ENCODE measurements around the gene ZNF14.
"Not testable (repeated sequence)": the region's sequence is repeated elsewhere in the genome, so short reads cannot be mapped to it uniquely, and the experiment has no call there.

Gene ZNF14

DNA sequence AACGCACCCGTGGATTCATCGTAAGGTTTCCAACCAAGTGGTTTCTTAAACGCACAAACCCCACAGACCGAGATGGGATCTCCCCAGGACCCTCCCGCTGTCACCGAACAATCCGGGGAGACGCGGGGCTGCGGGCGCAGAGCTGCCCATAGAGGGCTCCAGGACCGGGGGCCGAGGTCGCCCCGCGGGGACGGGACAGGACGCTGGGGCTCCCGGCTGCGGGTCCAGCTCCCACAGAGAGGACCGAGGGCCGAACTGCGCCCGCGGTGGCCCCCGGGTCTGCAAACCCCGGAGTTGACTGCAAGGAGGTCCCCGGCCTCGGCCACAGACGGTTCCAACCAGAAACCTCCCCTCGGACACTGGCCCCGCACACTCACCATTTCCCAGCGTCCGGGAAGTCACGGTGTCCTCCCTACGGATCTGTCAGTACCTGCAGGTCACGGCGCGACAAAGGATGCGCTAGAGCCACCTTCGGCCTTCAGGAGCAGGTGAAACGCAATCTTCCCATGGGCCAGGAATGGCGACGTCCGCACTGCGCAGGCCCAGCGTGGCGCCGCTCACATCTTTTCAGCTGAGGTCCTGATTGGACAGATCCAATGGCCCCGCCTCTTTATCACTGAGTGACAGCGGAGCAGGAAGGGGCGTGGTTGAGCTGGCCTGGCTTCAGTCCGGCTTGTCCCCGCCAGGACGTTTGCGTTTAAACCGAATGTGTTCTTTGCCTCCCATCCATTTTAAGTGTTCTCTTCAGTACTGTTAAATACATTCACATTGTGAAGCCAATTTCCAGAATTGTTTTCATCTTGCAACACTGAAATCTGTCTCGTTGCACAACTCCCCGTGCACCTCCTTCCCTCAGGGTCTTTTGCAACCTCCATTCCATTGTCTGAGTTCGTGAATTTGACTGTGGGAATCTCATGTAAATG is at the start of gene ZNF14:
ZNF14 (minus strand) TSS at position 534 of the 923 bp plus-strand sequence; CDS start at position 380, 154 bp downstream.
- peak; percentile 69 for DNase-seq (ENCODE audit: low read depth, low spot score)
- peak within 1 kb of the TSS; percentile 37 for H3K27ac ChIP-seq

DNA sequence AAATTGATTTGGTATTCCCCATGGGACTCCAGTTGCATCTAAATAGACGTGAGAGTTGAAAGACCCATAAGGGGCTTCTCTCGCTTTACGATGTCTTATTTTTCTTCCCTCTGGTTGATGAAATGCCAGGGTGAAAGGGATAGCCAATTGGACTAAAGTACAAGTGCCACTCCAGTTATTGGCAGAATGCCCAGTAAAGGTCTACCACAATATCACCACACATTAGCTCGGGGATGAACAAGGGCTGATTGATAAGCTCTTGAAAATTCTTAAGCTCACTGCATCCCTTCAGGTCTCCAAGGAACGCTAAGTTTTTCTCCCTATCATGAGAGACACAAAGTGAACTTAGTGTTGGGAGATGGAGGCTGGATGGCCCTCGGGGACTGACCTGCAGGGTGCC is 48.9 kb upstream of the ZNF14 start:
- not testable (repeated sequence) for H3K27ac ChIP-seq; DNase-seq (ENCODE audit: low read depth, low spot score)

DNA sequence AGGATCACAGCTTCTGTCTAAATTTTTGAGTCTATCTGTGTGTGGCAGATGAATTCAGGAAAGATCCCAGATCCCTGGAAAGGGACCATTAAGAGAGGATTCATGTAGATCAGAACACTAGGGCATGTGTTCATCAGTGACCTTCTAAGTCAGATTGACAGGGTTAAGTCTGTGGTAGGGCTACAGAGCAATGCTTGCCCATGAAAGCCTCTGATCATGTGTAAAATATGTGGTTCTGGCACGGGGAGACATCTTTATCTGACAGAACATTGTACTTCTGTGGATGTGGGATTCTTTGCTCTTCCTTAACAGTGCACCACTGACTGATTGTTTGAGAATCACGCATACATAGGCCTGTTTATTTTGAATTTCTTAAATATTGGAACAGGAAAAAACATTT is 45.8 kb upstream of the ZNF14 start:
- no peak for DNase-seq (ENCODE audit: low read depth, low spot score)
- no peak overlapping the region for H3K27ac ChIP-seq

DNA sequence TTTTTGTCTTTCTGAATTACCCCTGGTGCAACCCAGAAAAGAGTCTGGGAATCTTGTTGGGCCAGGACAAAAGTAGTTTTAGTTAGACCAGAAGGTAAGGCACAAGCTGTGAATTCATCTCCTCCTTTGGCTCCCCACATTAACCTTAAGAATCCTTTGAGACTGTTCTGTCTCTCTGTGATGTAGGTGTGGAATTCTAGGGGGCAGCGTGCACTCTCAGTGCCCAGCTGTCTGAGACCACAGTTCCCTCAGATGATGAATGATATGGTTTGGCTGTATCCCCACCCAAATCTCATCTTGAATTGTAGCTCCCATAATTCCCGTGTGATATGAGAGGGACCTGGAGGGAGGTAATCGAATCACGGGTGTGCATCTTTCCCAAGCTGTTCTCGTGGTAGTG is 44.8 kb upstream of the ZNF14 start:
- H3K27ac ChIP-seq = no peak overlapping the region
- no peak for DNase-seq (ENCODE audit: low read depth, low spot score)

DNA sequence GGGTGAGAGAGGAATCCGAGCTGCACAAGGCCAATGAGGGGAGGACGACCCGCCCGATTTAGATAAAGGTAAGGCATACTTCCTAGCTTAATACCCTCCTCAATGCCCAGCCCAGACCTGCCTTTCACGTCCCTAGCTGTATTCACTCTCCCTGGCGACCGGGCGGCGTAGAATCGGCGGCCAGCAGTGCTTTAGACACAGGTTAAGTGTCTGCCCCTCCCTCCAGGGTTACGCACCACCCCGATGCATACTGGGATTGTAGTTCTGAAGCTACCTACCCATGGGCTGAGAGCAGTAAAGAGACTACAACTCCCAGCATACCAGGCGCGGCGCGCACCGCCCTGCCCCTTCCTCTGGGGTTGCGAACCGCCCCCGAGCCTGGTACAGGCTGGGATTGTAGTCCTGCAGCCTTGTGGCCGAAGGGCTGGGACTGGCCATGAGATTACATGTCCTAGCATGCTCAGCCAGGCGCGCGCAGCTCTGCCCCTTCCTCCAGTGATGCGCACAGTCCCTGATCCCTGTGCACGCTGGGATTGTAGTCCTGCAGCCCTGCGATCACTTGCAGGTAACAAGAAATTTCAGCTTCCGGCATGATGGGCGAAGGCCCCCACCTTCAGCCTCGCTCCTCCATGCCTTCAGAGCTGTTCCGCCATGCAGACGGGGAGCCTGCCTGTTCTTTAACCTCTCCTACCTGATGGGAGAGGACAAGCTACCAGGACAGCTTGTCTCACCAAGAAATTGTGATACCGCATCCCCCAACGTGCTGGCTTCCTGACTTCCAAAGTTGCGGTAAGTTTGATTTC is 43.5 kb upstream of the ZNF14 start:
- peak overlapping the region; percentile 58 for H3K27ac ChIP-seq
- peak; percentile 96 for DNase-seq (ENCODE audit: low read depth, low spot score)

DNA sequence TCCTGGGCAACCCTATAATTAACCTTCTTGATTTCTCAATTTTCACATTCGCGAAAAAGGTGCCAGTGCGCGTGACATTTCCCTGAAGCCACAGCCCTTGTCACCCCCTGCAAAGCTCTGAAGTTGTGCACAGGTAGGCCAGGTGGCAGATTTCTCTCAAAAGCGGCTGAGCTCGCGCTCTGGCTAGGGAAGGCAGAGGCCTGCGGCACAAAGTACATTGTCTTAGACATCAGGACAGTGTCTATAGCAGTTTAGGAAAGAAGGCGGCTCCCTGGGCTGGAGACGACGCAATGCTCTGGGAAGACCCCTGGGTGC is 42.9 kb upstream of the ZNF14 start:
- H3K27ac ChIP-seq = peak overlapping the region; percentile 58
- DNase-seq (ENCODE audit: low read depth, low spot score) = no peak

DNA sequence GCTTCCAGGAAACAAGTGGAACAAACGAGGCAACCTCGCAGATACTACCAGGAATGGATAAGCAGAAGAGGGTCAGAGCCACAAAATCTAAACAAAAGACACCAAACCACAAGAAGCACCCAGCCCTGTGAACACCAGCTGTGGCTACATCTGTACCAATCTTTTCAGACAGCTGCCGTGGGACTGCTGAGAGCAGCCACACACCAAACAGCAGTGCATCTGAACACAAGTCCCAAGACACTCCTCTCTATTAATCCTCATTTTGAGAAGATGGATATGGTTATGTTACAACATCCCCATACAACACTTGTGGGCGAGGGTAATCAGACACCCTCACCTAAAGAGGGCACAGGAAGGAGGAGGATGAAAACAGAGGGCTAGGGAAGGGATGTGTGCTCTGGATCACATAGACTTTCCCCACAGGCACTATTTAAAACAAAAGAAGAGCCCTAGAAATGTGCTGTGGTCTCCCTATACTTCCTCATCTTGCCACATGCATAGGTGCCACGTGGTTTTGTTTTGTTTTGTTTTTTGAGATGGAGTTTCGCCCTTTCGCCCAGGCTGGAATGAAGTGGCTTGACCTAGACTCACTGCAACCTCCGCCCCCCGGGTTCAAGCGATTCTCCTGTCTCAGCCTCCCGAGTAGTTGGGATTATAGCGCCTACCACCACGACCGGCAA is 41.6 kb upstream of the ZNF14 start:
- no peak overlapping the region for H3K27ac ChIP-seq
- no peak for DNase-seq (ENCODE audit: low read depth, low spot score)

DNA sequence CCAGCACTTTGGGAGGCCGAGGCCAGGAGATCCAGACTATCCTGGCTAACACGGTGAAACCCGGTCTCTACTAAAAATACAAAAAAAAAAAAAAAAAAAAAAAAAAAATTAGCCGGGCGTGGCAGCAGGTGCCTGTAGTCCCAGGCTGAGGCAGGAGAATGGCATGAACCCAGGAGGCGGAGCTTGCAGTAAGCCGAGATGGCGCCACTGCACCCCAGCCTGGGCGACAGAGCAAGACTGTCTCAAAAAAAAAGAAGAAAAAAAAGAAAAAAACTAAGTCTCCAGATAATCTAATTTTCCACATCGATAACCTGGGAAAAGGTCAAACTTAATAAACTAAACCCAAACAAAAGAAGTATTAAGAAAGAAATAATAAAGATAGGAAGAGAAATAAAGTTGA is 39.1 kb upstream of the ZNF14 start:
- H3K27ac ChIP-seq; DNase-seq (ENCODE audit: low read depth, low spot score): not testable (repeated sequence)

DNA sequence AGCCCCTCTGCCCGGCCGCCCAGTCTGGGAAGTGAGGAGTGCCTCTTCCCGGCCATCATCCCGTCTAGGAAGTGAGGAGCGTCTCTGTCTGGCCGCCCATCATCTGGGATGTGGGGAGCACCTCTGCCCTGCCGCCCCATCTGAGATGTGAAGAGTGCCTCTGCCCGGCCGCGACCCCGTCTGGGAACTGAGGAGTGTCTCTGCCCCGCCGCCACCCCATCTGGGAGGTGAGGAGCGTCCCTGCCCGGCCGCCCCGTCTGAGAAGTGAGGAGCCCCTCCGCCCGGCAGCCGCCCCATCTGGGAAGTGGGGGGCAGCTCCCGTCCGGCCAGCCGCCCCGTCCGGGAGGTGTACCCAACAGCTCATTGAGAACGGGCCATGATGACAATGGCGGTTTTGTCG is 37.1 kb upstream of the ZNF14 start:
- not testable (repeated sequence) for H3K27ac ChIP-seq; DNase-seq (ENCODE audit: low read depth, low spot score)

DNA sequence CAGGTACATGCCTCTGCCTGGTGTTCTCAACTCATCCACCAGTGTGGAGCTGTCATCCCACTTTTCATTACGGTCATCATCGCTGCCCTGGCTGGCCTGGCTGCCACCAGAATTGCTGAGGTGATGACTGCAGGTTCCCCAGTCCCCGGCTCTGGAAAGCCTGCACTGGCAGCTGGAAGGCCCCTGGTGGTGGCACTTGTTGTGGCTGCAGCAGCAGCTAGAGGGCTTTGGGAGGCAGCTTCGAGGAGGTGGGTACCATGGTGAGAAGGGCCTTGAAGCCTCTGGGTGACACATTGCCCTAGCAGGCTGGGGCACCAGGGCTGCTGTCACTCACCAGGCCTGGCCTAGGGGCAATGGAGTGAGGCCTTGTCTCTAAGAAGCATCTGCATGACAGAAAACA is 25.3 kb upstream of the ZNF14 start:
- no peak overlapping the region for H3K27ac ChIP-seq
- no peak for DNase-seq (ENCODE audit: low read depth, low spot score)

DNA sequence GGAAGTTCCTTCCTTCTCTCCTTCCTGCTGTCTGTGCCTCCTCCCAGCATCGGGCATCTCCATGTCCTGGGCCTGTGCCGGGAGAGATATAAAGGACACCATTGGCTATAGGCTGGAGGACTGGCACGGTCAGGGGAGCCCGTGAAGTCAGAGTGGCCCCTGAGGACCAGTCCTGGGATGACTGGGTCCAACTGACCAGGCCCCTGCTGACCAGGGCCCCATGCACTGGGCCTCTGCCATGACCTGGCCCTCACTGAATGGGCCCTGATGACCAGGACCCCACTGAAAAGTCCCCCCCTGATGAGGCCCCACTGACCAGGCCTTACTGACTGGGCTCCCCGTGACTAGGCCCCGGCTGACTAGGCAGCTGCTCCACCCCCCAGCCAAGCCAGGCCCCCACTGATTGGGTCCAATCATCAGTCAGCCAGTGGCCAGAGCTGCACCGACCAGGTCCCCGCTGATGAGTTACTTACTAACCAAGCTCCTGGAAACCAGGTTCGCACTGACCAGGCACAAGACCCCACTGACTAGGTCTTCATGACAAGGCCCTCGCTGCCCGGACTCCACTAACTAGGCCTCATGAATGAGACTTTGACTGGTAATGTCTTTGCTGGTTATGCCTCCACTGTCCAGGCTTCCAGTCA is 20.0 kb upstream of the ZNF14 start:
- no peak overlapping the region for H3K27ac ChIP-seq
- no peak for DNase-seq (ENCODE audit: low read depth, low spot score)

DNA sequence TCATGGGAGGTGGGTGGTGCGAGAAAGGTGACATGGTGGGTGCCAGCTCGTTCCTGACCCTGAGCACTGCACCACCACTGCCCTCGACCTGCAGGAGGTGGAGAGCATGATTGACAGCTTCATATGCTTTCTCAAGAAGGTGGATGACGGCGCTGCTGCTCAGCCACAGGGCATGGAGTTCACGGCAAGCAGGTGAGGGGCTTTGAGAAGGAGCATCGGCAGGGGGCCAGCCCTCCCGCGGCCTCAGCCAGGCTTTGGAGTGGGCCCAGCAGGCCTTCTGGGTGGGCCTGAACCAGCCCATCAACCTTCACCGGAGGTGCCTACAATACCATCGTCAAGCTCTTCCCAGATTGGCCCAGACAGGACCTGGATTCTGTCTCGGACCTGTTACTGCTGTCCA is 18.9 kb upstream of the ZNF14 start:
- DNase-seq (ENCODE audit: low read depth, low spot score) = no peak
- H3K27ac ChIP-seq = no peak overlapping the region

DNA sequence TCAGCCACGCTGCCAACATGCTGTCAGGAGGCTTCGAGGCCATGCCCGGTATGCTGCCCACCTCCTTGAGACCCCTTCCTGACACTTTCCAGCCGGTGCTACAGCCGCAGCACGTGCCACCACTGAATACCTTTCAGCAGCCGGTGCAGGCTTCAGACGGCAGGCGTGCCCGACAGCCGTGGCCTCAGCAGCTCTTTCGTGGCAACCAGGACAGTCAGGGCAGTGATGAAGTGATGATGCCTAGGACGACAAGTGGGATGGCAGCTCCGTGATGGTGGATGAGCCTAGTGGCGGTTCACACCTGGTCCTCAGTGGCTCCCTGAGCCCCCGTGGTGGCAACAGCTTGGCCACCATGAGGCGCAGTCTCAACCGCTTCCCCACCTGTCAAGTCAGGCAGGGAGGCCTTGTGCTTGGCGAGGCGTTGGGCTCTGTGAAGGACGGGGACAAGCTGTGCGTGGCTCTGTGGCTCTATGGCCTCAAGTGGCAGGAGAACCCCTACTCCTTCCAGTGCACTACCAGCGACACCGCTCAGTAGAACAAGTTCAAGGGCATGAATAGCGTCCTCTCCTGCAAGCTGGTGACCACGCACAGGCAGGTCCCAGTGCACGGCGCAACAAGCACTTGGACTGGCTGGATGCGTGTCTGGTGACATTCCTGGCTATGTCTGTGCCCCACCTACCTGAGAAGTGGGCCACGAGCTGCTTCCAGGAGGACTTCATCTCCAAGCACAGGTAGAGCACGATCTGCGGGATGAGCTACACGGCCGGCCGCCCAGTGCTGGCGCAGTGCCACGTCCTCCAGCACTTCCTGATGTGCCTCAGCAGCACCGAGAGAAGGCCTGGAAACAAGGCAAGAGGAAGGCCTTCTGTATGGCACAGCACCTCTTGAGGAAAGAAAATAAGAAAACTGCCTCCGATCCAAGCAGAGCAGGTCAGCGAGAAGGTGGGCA is 18.2 kb upstream of the ZNF14 start:
- DNase-seq (ENCODE audit: low read depth, low spot score) = no peak
- no peak overlapping the region for H3K27ac ChIP-seq

DNA sequence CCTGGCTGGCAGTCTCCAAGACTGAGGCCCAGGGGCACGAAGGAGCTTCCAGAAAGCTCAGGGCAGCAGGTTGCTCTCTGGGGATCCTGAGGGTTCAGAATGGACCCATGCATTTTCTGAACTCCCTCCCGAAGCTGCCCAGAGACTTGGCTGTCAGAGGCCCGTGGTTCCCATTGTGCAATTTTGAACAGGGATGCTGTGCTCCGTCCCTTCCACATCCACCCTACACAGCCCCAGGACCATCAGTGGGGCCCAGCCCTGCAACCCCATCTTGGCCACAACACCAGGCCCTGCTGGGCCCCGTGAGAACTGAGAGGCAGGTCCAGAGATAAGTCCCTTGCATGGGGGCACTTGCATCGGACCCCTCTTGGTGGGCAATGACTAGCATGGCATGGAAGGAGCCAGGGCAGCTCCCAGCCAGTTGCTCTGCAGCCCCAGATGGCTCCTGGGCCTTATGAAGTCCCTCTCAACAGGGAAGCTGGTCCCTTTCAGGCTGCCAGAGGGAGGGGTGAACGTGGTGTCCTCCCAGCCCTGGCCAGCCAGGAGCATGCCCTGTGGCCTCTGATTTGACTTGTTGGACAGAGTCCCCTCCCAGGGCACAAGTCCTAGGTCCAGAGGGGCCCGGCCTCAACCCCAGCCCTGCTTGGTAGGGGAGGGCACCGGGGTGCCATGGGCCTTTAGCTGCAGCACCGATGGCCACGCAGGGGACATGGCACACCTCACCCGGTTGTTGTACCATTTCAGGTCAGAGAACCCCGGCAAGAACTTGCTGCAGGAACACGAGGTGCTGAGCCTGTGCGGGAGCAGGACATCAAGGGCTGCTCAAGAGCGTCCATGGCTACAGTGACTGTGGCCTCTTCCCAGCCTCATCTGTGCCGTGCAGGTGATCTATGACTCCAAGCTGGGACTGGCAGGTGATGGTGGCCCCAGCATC is 17.3 kb upstream of the ZNF14 start:
- H3K27ac ChIP-seq = no peak overlapping the region
- no peak for DNase-seq (ENCODE audit: low read depth, low spot score)

DNA sequence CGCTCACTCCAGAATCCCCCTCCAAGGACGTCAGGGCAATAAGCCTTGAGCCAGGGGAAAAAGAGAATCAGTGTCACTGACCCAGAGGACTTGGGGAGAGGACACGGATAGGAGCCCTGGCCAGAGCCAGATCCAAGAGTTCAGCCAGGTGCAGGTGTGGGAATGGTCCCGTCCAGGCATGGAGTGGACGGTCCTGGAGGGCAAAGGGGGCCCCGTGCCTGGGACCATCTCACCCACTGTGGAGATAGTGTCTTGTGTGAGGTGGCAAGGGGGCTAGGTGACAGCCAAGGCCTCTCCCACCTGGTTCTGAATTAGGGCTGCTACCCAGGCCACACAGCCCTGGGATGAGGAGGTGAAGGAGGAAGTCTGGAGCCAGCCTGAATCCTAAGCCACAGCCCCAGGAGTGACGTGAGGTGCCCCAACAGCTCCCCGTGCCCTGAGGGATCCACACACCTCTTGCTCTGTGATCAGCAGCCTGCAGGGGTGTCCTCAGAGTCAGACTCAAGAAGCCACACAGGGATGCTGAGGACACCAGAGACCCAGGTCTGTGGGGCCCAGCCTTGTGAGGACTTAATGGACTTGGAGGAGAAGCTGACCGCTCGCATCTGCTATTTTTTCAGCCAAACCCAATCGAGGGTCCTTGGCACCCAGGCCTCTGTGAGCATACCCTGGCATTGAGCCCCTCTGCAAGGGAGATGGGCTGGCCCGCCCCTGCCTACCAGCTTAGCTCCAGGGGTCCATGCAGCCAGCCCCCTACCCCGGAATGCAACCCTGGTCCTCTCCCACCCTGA is 16.4 kb upstream of the ZNF14 start:
- no peak overlapping the region for H3K27ac ChIP-seq
- no peak for DNase-seq (ENCODE audit: low read depth, low spot score)

DNA sequence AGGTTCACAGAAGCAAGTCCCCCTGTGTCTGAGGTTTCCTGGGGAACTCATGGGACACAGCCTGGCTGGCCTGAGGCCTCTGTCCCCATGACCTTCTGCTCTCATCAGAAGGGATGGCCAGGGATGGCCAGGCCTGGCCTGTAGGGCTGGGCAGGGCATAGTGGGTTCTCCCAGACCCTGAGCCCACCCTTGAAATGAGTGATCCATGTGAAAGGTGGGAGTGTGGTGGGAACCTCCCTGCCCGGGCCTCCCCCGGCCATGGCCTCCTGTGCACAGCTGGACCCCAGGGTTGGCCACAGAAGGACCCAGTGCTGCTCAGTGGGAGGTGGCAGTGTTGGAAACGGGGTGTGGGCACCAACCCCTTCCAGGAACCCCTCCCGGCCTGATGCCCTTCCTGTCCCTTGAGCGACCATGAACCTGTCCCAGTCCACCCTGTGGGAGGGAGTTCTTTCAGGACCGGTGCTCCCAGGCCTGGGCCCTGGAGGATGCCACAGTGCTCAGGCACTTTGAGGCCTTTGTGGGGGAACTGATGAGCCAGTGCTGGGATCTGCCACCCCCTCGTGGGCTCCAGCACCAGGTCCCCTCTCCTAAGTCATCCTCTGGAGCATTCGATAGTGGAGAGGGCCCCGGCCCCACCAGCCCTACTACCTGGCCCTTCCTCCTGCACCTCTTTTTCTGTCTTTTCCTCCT is 15.5 kb upstream of the ZNF14 start:
- no peak for DNase-seq (ENCODE audit: low read depth, low spot score)

More for the DNA sequence above, 15.5 kb upstream of the ZNF14 start:
- H3K27ac ChIP-seq = no peak overlapping the region

All from epithelial cell of prostate (primary cell).